Panc1 (cell line): ENCODE results near the gene MCCC1.
"Not testable (repeated sequence)": the region's sequence is repeated elsewhere in the genome, so short reads cannot be mapped to it uniquely, and the experiment has no call there.

Experiments used
- TCF7L2 ChIP-seq: IDR thresholded peaks from 2 replicates; pipeline ENCODE4 v1.6.1; 2011; ENCODE audit warnings: mild to moderate bottlenecking, low read depth, low read length, inconsistent platforms
- TF ChIP-seq, protein P1 (sequence below): fragments of 450-650 bp; IDR thresholded peaks from 2 replicates; pipeline ENCODE4 v1.5.1; 2017; ENCODE audit warnings: mild to moderate bottlenecking

DNA sequence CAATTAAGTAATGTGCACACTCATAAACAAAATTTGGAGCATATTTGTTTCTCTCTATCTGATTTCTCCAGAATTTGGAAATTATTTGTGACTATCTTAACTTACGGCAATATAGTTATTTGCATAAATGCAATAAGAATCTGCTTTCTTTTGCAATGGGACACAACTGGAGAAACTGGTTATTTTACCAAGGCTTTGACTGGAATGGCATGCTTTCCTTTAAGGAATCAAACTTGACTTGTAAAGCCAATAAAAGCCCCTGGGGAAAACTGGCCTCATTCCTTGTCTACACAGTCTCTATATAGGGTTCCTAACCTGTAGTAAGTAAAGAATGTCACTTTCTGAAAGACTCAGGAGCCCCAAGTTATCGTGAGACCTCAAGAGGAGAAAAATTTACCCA is 32.4 kb downstream of the MCCC1 start:
- TF ChIP-seq, protein P1, sequence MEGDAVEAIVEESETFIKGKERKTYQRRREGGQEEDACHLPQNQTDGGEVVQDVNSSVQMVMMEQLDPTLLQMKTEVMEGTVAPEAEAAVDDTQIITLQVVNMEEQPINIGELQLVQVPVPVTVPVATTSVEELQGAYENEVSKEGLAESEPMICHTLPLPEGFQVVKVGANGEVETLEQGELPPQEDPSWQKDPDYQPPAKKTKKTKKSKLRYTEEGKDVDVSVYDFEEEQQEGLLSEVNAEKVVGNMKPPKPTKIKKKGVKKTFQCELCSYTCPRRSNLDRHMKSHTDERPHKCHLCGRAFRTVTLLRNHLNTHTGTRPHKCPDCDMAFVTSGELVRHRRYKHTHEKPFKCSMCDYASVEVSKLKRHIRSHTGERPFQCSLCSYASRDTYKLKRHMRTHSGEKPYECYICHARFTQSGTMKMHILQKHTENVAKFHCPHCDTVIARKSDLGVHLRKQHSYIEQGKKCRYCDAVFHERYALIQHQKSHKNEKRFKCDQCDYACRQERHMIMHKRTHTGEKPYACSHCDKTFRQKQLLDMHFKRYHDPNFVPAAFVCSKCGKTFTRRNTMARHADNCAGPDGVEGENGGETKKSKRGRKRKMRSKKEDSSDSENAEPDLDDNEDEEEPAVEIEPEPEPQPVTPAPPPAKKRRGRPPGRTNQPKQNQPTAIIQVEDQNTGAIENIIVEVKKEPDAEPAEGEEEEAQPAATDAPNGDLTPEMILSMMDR, result not testable (repeated sequence)
- not testable (repeated sequence) for TF ChIP-seq TCF7L2
